ENCODE data around the gene PROX1. TPM values are rescaled to one million over a fixed set of nuclear protein-coding genes. Genes with fewer than 3 reads are reported as not detected.

The PROX1 gene
- total and polyA plus RNA-seq, 9 of the 15 experiments (the other 6 are each of a cell fraction or from before 2014, with no cell fraction given), result 0.14 to 0.22 TPM; not detected in 7

DNA sequence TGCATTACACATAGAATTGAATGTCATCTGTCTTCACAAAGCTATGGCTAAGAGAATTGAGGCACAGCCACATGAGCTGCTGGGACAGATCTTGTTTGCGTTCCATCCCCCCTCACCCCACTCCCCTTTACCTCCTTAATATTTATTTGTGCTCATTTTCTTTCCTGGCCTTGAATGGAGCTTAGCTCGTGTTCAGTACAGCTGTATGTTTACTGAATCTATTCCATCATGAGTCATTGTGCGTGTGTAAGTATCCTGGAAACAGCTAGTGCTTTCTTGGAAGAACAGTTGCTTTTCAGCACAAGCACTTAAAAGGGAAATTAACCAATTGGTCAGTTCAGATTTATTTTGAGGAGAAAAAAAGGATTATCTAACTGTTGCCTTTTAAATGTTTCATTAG, 14.7 kb downstream of the PROX1 start:
- no peak overlapping the region for H3K4me3 ChIP-seq
- H4K20me1 ChIP-seq (replicated peaks; ENCODE audit: control insufficient read depth, insufficient read depth, low read length), result no peaks in the 10 kb centered on the region
- no peak overlapping the region for H3K27ac ChIP-seq (ENCODE audit: extremely low read depth, low read depth, low read length)
- H2AFZ ChIP-seq (ENCODE audit: low read depth, low read length), result no peak overlapping the region
- DNase-seq (ENCODE audit: extremely low read depth in 1 of 4, low spot score in 3 of 4) (peak in 3 of 4 experiments; percentile 28 to 43 (median 34)), FAIRE-seq (peak; percentile 73), ATAC-seq (peak; percentile 72)
- H3K9ac ChIP-seq (ENCODE audit: insufficient read depth in 1 of 2, low read depth in 2 of 2, low read length in 2 of 2), result no peak overlapping the region
- ChIA-PET POLR2A (interaction anchor here (1.1 kb wide), 1 partner anchor 9 kb away, joined by 5 read pairs; no protein-coding TSS in a partner anchor), CTCF (ENCODE audit: low intra/inter-chr PET ratio) (interaction anchor here (0.5 kb wide), 1 partner anchor 1044 kb away, joined by 4 read pairs; no protein-coding TSS in a partner anchor)
- no TSS peak for BruUV-seq (replicated peaks)
- in situ Hi-C loops (cut with MboI) (no loop called here), intact Hi-C loops (cut with micrococcal nuclease) (no loop called here)
- no peaks in the 10 kb centered on the region for H3K9me1 ChIP-seq (ENCODE audit: control insufficient read depth, insufficient read depth, low read length)
- H3K36me3 ChIP-seq (ENCODE audit: control insufficient read depth, insufficient read depth, low read length), result no peaks in the 10 kb centered on the region
- peaks cover 4 to 9% of the 10 kb centered on the region in 2 experiments; a peak in 3 of 5 replicates for H3K4me1 ChIP-seq (replicated peaks in 1 of 2; ENCODE audit: control insufficient read depth in 2 of 2, insufficient read depth in 2 of 2, low read length in 2 of 2)
- 0% methylated on average over 3 of the region's 3 CpGs for WGBS (ENCODE audit: insufficient coverage, low coverage, missing lambda C conversion rate)
- peaks cover 5 to 6% of the 10 kb centered on the region in 2 experiments; a peak in 4 of 5 replicates for H3K27me3 ChIP-seq (ENCODE audit: control insufficient read depth in 2 of 2, insufficient read depth in 2 of 2, low read length in 2 of 2)
- no peak overlapping the region for H3K4me2 ChIP-seq (ENCODE audit: insufficient read depth, low read length)
- H3K9me3 ChIP-seq (replicated peaks; ENCODE audit: control insufficient read depth, insufficient read depth, low read depth, low read length), result no peaks in the 10 kb centered on the region
- H3K79me2 ChIP-seq (ENCODE audit: control insufficient read depth, insufficient read depth, low read length), result no peaks in the 10 kb centered on the region
- TF ChIP-seq ZNF124 (CRISPR knock-in tag; IDR thresholded peaks at IDR 0.05) (no peak), SOX6 (IDR thresholded peaks at IDR 0.05) (no peak), RFX7 (CRISPR knock-in tag; IDR thresholded peaks at IDR 0.05) (no peak), TRIM24 (IDR thresholded peaks at IDR 0.05) (no peak), ZNF589 (CRISPR knock-in tag; IDR thresholded peaks at IDR 0.05; ENCODE audit: low read depth) (no peak), SPI1 (IDR thresholded peaks at IDR 0.05; ENCODE audit: borderline replicate concordance, low read depth, low read length) (no peak), HDAC1 (IDR thresholded peaks at IDR 0.05) (0 out of 4 replicates have a peak, but pooled peaks of 1 of the 2 experiments have one; percentile 48), ATF1 (CRISPR knock-in tag; IDR thresholded peaks at IDR 0.05) (no peak), ATF1 (tag; IDR thresholded peaks at IDR 0.05) (no peak), POLR3G (IDR thresholded peaks at IDR 0.05; ENCODE audit: extremely low read depth, insufficient read length, insufficient replicate concordance) (no peak), CXXC5 (CRISPR knock-in tag; IDR thresholded peaks at IDR 0.05) (no peak), HDAC3 (IDR thresholded peaks at IDR 0.05; ENCODE audit: borderline replicate concordance, partially characterized antibody) (no peak), MAFG (tag; conservative IDR thresholded peaks at IDR 0.05) (no peak), HNRNPH1 (optimal IDR thresholded peaks at IDR 0.05; ENCODE audit: low read depth, low read length) (no peak), MTA3 (IDR thresholded peaks at IDR 0.05; ENCODE audit: borderline replicate concordance) (no peak), RBM25 (IDR thresholded peaks at IDR 0.05; ENCODE audit: low read depth, low read length, severe bottlenecking) (no peak), HSF4 (CRISPR knock-in tag; IDR thresholded peaks at IDR 0.05; ENCODE audit: borderline replicate concordance) (no peak), ELF2 (CRISPR knock-in tag; IDR thresholded peaks at IDR 0.05) (no peak)
- TF ChIP-seq, protein P1, sequence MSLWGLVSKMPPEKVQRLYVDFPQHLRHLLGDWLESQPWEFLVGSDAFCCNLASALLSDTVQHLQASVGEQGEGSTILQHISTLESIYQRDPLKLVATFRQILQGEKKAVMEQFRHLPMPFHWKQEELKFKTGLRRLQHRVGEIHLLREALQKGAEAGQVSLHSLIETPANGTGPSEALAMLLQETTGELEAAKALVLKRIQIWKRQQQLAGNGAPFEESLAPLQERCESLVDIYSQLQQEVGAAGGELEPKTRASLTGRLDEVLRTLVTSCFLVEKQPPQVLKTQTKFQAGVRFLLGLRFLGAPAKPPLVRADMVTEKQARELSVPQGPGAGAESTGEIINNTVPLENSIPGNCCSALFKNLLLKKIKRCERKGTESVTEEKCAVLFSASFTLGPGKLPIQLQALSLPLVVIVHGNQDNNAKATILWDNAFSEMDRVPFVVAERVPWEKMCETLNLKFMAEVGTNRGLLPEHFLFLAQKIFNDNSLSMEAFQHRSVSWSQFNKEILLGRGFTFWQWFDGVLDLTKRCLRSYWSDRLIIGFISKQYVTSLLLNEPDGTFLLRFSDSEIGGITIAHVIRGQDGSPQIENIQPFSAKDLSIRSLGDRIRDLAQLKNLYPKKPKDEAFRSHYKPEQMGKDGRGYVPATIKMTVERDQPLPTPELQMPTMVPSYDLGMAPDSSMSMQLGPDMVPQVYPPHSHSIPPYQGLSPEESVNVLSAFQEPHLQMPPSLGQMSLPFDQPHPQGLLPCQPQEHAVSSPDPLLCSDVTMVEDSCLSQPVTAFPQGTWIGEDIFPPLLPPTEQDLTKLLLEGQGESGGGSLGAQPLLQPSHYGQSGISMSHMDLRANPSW (CRISPR knock-in tag; IDR thresholded peaks at IDR 0.05), result no peak
- TF ChIP-seq, protein P2, sequence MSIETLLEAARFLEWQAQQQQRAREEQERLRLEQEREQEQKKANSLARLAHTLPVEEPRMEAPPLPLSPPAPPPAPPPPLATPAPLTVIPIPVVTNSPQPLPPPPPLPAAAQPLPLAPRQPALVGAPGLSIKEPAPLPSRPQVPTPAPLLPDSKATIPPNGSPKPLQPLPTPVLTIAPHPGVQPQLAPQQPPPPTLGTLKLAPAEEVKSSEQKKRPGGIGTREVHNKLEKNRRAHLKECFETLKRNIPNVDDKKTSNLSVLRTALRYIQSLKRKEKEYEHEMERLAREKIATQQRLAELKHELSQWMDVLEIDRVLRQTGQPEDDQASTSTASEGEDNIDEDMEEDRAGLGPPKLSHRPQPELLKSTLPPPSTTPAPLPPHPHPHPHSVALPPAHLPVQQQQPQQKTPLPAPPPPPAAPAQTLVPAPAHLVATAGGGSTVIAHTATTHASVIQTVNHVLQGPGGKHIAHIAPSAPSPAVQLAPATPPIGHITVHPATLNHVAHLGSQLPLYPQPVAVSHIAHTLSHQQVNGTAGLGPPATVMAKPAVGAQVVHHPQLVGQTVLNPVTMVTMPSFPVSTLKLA (conservative IDR thresholded peaks at IDR 0.05), result no peak
- TF ChIP-seq, protein P3, sequence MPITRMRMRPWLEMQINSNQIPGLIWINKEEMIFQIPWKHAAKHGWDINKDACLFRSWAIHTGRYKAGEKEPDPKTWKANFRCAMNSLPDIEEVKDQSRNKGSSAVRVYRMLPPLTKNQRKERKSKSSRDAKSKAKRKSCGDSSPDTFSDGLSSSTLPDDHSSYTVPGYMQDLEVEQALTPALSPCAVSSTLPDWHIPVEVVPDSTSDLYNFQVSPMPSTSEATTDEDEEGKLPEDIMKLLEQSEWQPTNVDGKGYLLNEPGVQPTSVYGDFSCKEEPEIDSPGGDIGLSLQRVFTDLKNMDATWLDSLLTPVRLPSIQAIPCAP (CRISPR knock-in tag; IDR thresholded peaks at IDR 0.05; ENCODE audit: borderline replicate concordance), result no peak

Measured in K562 (cell line).